HG03095 (cell line): Measurements from ENCODE around the gene PBX2.

ENCODE experiments used
- ATAC-seq: cut with Tn5 transposase; IDR thresholded peaks from one replicate; pipeline ENCODE4 v1.9.1; 2021; ENCODE audit warnings: moderate library complexity; ENCODE audit not compliant: unreplicated experiment

PBX2 gene

DNA sequence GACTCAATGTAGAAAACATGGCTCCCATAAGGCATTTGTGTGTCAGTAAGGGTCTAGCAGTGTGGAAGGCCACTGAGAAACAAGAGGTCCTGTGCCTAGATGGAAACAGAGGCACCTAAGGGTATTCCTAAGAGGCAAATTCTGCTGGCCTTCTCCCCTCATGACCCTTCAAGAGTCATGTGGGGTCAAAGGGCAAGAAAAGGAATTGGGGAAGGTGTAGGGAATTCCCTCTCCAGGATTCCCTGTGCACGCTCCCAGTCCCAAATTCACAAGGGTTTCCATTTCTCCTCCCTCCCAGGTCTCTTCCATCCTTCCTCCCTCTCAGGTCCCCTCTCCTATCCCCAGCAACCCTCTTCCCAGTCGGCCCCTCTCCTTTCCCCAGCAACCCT, 14.7 kb downstream of the PBX2 start:
- ATAC-seq = no peak

DNA sequence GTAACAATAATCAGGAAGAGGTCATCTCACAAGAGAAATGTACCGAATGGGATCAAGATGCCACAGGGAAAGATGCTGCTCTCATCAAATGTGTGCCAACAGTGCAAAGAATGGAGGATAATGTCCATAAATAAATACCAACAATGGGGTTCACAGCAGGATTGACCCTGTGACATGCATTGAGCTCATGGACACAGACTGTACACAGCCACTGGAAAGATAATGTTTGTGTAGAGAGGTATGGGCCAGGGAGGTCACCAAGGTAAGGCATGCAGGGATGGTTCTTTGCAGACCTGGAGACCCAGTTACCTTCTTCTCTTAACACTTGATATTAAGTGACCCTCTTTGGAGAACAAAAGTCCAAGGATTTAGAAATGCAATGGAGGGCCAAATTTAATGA, 15.6 kb downstream of the PBX2 start:
- no peak for ATAC-seq

DNA sequence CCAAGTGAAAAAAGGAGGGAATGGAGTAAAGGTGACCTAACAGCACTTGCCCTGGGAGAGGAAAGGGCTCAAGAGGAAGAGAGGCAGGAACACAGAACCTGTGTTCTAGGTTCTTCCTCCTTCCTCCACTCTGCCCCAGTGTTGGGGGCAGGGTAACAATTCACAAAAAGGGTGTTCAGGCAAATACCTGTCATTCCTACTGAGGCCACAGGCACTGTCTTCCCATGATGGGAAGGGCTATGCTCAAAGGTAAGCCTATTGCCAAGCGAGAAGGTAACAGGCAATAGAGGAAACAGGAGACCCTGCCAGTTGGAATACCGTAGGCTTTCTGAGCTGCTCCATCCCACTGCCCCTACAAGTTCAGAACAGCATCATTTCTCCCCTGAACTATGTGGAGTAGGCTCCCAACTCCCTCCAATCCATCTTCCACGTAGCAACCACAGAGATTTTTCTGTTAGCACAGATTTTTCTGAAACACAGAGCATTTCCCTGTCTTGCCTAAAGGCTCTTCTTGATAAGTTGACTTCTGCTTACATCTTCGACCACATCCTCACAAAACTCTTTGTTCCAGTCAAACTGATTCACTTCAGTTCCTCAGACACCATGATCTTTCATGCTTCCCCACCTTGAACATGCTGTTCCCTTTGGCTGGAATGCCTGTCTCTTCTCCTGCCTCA, 16.8 kb downstream of the PBX2 start:
- ATAC-seq = no peak

GRCh38 chr6:32171234-32171633, 18.8 kb downstream of the PBX2 start:
- ATAC-seq = no peak

- no peak for ATAC-seq
Measured at GRCh38 chr6:32170294-32170693, 19.7 kb downstream of the PBX2 start.

DNA sequence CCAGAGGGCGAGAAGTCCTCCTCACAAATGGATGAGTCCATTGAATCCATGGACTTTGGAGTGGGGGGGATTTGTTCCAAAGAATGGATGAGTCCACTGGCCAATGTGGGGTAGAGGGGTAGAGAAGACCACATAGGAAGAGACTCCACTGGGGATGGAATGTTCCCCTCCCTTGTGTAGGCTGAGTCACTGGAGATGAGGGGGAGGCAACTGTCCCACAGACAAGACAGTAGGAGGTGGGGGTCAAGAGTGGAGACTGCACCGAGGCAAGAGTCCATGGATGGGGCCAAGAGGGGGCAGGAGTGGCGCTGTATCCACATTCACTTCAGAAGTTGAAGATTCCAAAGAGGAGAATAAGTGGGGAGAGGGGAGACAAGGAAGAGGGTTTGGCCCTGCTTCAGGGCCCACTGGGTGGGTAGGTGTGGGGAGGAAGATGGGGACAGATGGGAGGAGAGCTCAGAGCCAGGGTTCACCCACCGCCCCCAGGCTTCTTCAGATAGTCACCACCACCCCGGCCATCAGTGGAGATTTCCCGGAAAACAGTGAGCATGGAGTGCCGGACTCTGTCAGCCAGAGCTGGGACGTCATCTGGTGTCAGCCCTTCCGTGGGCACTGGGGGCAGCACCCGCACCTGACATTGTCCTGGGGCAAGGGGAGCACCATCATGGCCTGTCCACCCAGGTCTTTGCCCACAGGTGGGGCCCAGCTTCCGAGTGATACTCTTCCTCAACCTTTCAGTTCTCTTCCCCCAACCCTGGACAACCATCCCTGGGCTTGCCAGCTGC, 21.0 kb downstream of the PBX2 start:
- no peak for ATAC-seq

DNA sequence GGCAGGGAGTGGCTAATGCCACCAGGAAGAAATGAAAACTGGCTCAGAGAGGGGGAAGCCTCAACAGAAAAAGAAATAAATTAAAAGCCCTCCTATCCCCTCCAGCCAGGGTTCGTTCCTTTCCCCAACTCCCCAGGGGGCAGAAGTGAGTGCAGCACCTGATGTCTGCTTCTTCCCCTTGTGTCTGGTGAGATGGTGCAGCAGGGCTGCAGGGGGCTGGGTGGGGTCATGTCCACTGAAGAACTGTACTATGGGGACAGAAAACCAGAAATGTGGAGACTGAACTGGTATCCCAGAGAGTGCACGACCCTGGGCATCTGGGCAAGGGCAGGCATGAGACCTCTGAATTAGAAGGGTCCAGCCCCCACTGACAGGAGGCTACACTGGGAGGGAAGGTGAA, 21.7 kb downstream of the PBX2 start:
- ATAC-seq = no peak

GRCh38 chr6:32167761-32168262, 22.2 kb downstream of the PBX2 start:
- ATAC-seq = no peak

DNA sequence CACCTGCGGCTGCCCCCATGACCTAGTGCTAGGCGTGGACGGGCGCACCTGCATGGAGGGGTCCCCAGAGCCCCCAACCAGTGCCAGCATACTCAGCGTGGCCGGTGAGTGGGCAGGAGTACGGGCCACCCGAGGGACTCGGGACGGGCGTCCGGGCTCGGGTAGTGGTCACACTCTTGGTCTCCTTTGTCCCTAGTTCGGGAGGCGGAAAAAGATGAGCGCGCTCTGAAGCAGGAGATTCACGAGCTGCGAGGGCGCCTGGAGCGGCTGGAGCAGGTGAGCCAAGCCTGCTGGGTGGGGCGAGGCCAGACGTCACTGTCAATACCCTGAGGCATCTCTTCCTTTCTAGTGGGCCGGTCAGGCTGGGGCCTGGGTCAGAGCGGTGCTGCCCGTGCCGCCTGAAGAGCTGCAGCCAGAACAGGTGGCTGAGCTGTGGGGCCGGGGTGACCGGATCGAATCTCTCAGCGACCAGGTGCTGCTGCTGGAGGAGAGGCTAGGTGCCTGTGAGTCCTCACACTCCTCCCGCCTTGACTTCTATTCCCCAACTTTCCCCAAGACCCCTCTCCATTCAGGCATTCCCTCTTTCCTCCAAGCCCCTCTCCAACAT, 22.7 kb downstream of the PBX2 start:
- no peak for ATAC-seq

- no peak for ATAC-seq
Measured at GRCh38 chr6:32166411-32167061, 23.5 kb downstream of the PBX2 start.

GRCh38 chr6:32164295-32164694, 25.7 kb downstream of the PBX2 start, which contains the start of gene EGFL8:
EGFL8 (plus strand) TSS chr6:32164595; CDS start chr6:32166166, 1,571 bp downstream.
- ATAC-seq = no peak

DNA sequence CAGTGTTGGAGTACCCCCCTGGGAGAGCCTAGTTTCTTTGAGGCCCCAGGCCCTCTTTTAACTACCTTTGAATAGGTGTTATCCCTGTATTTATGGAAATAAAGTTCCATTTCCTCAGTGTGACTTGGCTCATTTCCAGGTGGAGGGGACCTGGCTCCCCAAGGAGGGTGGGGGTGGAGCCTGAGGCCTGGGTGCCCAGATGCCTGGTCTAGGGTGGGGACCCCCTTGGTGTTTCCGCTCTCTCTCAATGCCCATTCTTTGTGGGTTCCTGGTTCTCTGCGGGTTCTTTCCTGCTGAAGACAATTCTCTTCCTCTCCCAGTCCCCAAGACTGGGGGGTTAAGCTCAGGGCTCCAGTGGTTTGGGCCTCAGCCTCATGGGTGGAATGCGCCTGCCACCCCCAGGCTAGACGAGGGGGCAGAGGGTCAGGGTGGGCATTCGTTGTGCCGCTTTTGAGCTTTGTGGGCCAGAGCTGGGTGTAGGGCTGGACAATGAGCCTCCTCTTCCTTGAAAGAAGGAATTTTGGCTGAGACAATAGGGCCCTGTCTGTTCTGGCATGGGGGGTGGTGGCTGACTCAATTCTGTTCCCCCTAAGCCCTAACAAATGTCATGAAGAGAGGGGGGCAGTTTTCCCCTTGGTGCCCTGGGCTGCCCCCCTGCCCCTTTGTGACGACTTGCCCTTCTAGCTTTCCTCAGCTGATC, 26.3 kb downstream of the PBX2 start:
- ATAC-seq = no peak

- no peak for ATAC-seq
Measured at GRCh38 chr6:32158052-32158451, 31.9 kb downstream of the PBX2 start.

DNA sequence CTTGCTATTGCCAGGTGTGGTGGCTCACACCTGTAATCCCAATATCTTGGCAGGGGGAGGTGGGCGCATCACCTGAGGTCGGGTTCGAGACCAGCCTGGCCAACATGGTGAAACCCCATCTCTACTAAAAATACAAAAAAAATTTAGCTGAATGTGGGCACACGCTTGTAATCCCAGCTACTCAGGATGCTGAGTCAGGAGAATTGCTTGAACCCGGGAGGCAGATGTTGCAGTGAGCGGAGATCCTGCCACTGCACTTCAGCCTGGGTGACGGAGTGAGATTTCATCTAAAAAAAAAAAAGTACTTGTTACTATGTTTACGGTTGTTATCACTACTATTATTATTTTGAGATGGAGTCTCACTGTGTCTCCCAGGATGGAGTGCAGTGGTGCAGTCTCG, 33.1 kb downstream of the PBX2 start:
- ATAC-seq = no peak

DNA sequence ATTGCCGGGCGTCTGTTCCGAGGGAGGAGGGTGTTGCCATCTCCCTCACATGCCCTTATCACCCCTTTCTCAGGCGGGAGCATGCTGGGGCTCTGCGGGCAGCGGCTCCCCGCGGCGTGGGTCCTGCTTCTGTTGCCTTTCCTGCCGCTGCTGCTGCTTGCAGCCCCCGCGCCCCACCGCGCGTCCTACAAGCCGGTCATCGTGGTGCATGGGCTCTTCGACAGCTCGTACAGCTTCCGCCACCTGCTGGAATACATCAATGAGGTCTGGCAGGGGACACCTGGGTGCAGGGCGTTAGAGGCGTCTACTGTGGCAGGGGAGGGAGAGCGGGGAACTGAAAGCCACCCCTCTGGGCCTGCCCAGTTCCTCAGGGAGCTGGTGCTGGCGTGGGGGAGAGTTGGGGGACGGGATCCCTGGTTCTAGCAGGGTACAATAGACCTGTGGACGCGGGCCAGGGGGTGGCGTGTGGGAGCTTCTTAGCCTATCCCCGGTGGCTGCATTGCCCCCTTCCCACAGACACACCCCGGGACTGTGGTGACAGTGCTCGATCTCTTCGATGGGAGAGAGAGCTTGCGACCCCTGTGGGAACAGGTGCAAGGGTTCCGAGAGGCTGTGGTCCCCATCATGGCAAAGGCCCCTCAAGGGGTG, 35.4 kb downstream of the PBX2 start:
- no peak for ATAC-seq

GRCh38 chr6:32153564-32154513, 36.2 kb downstream of the PBX2 start, which contains the start of gene PPT2:
PPT2 (plus strand) TSS chr6:32154141; CDS start chr6:32154595, 454 bp downstream.
- ATAC-seq = no peak

DNA sequence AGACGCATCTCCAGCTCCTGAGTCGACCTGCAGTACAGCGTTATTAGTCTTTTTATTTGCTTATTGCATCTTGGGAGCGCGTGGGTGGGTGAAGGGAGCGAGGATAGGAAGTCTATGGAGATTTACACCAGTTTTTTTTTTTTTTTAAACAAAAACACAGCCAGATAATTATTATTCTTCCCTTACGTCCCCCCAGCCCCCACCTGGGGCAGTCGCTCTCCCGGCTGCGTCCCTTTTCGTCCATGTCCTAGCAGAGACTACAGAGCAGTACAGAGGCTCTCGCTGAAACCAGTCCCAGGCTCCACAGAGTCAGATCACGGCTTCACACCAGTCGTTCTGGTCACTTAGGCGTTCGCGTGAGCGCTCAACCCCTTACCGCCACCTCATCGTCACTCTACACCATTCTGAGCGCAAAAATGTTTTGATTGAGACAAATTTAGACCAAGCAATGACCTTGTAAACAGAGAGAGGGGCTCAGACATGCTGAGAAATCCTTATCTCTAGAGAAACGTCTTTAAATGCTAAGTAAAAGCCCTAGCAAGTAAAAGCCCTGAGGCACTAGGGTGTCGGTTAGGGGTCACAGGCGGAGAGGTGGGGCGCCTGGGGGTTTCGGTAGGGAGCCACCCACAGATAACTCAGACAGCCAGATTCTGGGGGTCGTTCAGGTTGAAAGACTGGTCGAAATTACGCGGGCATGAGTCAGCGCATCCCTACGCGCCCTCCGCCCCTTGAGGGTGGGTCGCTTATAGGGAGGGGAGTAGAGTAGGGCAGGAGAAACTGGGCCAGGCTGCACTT, 37.0 kb downstream of the PBX2 start:
- no peak for ATAC-seq
